ENCODE measurements around the gene NUP62CL.
"Not testable (repeated sequence)": the region's sequence is repeated elsewhere in the genome, so short reads cannot be mapped to it uniquely, and the experiment has no call there.

The NUP62CL gene

DNA sequence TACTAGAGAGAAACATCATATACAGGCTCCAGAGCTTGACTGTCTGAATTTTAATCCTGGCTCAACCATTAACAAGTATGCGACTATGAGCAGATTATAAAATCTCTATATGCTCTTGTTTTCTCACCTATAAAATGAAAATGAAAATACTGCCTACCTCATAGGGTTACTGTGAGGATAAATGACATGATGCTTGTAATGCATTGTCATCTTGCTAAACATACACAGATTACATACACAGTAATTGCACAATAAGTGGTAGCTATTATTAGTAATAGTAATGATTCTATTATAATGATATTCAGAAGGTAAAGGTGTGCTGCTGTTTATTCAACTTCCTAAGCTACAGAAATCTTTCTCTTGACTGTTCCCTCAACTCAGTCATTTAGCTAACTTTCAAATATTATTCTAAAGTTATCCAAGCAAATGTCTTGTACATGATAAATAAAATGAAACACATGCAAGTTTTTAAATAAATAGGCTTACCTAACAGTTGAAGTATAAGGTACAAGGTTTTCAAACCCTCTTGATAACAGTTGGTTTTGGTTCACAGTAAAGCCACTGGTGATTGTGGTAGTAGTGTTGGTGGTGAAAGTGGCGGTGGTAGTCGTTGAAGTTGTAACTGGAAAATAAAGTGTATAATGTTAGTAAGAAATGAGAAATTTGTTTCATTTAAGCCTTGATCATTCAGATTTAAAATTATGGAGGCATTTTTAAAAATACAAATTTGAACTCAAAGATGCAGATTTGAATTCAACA is 38.9 kb downstream of the NUP62CL start:
- DNase-seq (ENCODE audit: low spot score in 2 of 2): no peak
- Mint-ChIP-seq H3K4me1 (no peaks in the 10 kb centered on the region), H3K36me3 (no peaks in the 10 kb centered on the region), H3K27ac (no peak overlapping the region), H3K9me3 (no peaks in the 10 kb centered on the region), H3K4me3 (no peak overlapping the region)
- no peak for ATAC-seq

DNA sequence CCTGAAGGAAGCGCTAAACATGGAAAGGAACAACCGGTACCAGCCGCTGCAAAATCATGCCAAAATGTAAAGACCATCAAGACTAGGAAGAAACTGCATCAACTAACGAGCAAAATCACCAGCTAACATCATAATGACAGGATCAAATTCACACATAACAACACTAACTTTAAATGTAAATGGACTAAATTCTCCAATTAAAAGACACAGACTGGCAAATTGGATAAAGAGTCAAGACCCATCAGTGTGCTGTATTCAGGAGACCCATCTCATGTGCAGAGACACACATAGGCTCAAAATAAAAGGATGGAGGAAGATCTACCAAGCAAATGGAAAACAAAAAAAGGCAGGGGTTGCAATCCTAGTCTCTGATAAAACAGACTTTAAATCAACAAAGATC is 48.6 kb downstream of the NUP62CL start:
- not testable (repeated sequence) for H3K9me3 Mint-ChIP-seq; ATAC-seq; H3K27ac Mint-ChIP-seq; DNase-seq (ENCODE audit: low spot score in 2 of 2); H3K36me3 Mint-ChIP-seq; H3K4me1 Mint-ChIP-seq; H3K4me3 Mint-ChIP-seq

DNA sequence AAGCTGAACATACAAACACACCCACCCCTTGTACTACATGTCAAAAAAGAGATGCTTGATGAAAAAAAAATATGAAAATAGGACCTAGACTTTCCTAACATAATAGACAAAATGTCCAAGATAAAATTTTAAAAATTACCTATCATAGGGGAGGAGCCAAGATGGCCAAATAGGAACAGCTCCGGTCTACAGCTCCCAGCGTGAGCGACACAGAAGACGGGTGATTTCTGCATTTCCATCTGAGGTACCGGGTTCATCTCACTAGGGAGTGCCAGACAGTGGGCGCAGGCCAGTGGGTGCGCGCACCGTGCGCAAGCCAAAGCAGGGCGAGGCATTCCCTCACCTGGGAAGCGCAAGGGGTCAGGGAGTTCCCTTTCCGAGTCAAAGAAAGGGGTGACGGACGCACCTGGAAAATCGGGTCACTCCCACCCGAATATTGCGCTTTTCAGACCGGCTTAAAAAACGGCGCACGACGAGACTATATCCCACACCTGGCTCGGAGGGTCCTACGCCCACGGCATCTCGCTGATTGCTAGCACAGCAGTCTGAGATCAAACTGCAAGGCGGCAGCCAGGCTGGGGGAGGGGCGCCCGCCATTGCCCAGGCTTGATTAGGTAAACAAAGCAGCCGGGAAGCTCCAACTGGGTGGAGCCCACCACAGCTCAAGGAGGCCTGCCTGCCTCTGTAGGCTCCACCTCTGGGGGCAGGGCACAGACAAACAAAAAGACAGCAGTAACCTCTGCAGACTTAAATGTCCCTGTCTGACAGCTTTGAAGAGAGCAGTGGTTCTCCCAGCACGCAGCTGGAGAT is 50.4 kb downstream of the NUP62CL start:
- not testable (repeated sequence) for H3K36me3 Mint-ChIP-seq; DNase-seq (ENCODE audit: low spot score in 2 of 2); H3K27ac Mint-ChIP-seq; H3K4me1 Mint-ChIP-seq; H3K9me3 Mint-ChIP-seq; ATAC-seq
- H3K4me3 Mint-ChIP-seq: peak overlapping the region; percentile 59

DNA sequence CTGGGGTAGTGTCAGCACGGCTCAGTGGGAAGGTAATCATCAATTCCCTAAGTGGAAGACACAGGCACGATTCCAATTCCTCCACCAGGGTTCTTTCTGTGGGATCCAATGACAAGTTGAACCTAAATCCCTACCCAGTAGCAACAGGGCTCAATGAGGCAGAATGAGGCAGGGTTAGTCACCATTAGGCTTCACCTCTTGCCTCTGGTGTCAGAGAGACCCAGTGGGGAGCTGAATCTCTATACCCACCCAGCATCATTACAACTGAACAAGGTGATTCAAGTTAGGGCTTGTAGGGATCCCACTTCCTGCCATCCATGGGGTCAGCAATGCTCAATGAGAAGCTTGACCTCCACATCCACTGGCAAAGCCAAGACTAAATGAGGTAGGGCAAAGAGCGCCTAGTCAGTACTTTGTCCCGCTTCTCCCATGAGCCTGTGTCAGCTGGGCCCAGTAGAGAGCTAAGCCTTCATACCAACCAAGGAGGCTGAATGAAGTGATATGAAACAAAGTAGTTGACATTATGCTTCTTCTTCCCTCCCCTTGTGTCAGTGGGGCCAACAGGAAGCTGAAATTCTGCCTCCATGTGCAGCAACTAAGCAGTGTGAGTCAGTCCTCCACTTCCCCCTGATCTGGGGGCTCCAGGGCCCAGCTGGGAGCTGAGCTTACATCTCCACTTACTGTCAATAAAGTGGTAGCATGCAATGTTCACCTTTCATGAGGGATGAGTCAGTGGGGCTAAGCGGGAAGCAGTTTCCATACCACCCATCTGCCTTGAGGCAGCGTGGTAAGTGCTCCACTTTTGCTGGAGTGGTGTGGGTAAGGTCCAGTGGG is 51.2 kb downstream of the NUP62CL start:
- ATAC-seq (peak; percentile 71), DNase-seq (ENCODE audit: low spot score in 2 of 2) (no peak)
- H3K4me3 Mint-ChIP-seq: peak overlapping the region; percentile 59
- H3K27ac Mint-ChIP-seq: no peak overlapping the region
- H3K4me1 Mint-ChIP-seq: no peaks in the 10 kb centered on the region
- H3K9me3 Mint-ChIP-seq: no peaks in the 10 kb centered on the region
- no peaks in the 10 kb centered on the region for H3K36me3 Mint-ChIP-seq

DNA sequence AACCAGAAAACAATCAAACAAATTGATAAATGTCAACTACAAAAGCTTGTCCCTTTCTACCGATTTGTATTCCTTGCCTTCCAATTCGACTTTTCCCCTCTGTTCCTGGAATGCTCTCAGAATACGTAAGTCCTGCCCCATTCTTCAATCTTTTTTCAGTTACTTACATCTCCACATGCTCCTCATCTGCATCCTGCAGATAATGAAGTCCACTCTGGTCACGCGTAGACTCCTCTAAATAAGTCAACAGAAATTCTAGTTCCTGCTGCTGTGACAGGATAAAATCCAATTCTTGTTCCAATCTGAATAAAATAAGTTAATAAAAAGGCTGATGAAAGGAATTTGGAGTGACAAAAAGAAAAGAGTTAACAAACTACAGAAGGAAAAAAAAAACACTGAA is 53.2 kb downstream of the NUP62CL start:
- H3K9me3 Mint-ChIP-seq: no peaks in the 10 kb centered on the region
- DNase-seq (ENCODE audit: low spot score in 2 of 2): no peak
- H3K27ac Mint-ChIP-seq: no peak overlapping the region
- no peak overlapping the region for H3K4me3 Mint-ChIP-seq
- no peaks in the 10 kb centered on the region for H3K36me3 Mint-ChIP-seq
- no peak for ATAC-seq
- no peaks in the 10 kb centered on the region for H3K4me1 Mint-ChIP-seq

DNA sequence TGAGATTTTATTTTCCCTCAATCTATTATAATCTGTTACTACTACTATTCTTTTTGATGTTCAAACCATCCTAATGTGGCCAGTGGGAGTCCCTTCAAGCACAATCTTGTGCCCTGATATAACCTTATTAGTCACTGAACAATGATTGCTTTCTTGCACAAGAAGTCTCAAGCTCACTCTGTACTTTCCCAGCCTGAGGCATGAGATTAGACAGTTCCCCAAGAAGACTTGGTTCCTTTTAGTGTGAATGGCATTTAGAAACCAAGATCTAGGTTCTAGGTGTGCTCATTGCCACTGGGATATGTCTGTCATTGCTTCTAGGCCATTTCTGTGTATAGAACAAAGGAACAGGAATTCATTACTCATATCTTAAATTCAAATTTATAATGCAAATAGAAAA is 59.6 kb downstream of the NUP62CL start:
- no peak for DNase-seq (ENCODE audit: low spot score in 2 of 2)
- ATAC-seq: no peak
- no peak overlapping the region for H3K27ac Mint-ChIP-seq

DNA sequence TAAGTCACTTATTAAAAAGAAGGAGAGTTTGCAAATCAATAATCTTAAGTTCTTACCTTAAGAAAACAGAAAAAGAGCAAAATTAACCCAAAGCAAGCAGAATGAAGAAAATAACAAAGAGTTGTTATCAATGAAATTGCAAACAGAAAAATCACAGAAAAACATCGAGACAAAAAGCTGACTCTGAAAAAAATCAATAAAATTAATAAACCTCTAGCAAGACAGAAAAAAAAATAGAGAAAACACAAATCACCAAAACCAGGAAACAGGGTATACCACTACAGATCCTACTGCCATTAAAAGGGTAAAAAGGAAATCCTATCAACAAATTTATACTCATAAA is 70.3 kb downstream of the NUP62CL start:
- no peak overlapping the region for H3K4me3 Mint-ChIP-seq
- DNase-seq (ENCODE audit: low spot score in 2 of 2) (no peak), ATAC-seq (no peak)
- peaks cover 6% of the 10 kb centered on the region for H3K4me1 Mint-ChIP-seq
- H3K36me3 Mint-ChIP-seq: no peaks in the 10 kb centered on the region
- no peaks in the 10 kb centered on the region for H3K9me3 Mint-ChIP-seq
- no peak overlapping the region for H3K27ac Mint-ChIP-seq

More for the DNA sequence above, 59.6 kb downstream of the NUP62CL start:
- H3K36me3 Mint-ChIP-seq: no peaks in the 10 kb centered on the region
- no peak overlapping the region for H3K4me3 Mint-ChIP-seq
- H3K4me1 Mint-ChIP-seq: no peaks in the 10 kb centered on the region
- no peaks in the 10 kb centered on the region for H3K9me3 Mint-ChIP-seq

DNA sequence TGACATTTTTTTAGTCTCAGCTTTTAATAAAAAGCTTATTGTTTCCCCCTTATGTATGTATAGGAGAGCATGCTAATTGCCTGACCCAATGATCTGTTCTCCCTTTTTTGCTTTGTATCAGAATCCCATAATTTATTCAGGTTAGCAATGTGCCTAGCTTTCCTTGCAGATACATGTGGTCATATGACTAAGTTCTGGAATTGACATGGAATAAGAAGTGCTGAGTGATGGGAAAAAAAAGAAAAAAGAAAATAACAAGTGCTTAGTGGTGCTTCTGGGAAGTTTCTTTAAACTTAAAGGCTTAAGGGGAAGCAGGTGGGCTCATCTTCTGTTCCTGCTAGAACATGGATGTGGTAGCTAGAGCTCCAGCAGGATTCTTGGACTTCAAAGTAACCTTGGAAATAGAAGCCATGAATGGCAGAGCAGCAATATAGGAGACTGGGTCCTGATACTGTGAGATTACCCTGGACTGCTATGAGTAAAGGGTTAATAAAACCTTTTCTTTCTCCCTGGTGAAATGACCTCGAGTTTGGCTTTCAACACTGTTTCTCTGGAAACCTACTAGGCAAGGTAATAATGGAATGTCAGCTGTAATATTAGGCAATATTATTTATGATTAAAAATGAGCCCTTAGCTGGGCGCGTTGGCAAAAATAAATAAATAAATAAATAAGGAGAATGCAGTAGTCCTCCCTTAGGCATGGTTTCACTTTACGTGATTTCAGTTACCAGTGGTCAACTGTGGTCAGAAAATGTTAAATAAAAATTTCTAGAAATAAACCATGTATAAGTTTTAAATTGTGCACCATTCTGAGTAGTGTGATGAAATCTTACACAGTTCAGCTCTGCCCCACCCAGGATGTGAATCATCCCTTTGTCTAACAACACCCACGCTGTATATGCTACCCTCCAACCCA is 70.9 kb downstream of the NUP62CL start:
- Mint-ChIP-seq H3K4me3 (no peak overlapping the region), H3K9me3 (no peaks in the 10 kb centered on the region), H3K4me1 (peaks cover 6% of the 10 kb centered on the region), H3K36me3 (no peaks in the 10 kb centered on the region), H3K27ac (no peak overlapping the region)
- no peak for DNase-seq (ENCODE audit: low spot score in 2 of 2)
- ATAC-seq: peak; percentile 75

DNA sequence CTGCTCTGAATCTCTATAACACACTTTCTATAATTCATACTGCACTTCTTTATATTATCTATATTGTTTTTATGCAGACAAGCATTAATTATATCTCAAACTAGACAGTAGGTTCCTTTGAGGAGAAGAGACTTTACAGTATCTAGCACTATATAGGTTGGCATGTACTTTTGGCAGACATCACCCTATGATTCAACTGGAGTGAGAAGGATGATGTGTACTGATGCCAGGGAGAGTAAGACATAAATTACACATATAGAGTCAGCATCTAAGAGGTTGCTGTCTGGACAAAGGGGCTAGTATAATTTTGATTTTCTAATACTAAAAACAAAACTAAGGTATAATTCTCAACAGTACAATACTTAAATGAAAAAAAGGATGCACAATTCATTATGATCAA is 82.5 kb downstream of the NUP62CL start:
- no peaks in the 10 kb centered on the region for H3K9me3 Mint-ChIP-seq
- no peak overlapping the region for H3K27ac Mint-ChIP-seq
- no peak overlapping the region for H3K4me3 Mint-ChIP-seq
- ATAC-seq (no peak), DNase-seq (ENCODE audit: low spot score in 2 of 2) (no peak)
- no peaks in the 10 kb centered on the region for H3K36me3 Mint-ChIP-seq
- H3K4me1 Mint-ChIP-seq: no peaks in the 10 kb centered on the region

DNA sequence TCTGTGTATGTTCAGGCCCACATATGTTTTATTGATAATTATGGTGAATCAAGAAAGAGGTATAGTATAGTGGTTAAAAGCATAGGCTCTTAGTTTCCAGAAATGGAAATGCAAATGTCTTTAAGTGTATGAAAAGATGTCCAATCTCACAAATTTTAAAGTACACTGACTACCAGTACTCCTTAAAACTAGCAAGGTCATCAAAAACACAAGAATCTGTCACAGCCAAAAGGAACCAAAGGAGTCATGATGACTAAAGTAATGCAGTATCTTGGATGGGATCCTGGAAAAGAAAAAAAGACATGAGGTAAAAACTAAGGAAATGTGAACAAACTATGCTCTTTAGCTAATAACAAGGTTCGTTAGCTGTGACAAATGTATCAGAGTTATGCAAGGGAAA is 87.0 kb downstream of the NUP62CL start:
- Mint-ChIP-seq H3K36me3 (peaks cover 20% of the 10 kb centered on the region), H3K4me3 (peak overlapping the region; percentile 95), H3K4me1 (peaks cover 24% of the 10 kb centered on the region), H3K27ac (peak overlapping the region; percentile 96), H3K9me3 (no peaks in the 10 kb centered on the region)
- DNase-seq (ENCODE audit: low spot score in 2 of 2) (no peak), ATAC-seq (no peak)

DNA sequence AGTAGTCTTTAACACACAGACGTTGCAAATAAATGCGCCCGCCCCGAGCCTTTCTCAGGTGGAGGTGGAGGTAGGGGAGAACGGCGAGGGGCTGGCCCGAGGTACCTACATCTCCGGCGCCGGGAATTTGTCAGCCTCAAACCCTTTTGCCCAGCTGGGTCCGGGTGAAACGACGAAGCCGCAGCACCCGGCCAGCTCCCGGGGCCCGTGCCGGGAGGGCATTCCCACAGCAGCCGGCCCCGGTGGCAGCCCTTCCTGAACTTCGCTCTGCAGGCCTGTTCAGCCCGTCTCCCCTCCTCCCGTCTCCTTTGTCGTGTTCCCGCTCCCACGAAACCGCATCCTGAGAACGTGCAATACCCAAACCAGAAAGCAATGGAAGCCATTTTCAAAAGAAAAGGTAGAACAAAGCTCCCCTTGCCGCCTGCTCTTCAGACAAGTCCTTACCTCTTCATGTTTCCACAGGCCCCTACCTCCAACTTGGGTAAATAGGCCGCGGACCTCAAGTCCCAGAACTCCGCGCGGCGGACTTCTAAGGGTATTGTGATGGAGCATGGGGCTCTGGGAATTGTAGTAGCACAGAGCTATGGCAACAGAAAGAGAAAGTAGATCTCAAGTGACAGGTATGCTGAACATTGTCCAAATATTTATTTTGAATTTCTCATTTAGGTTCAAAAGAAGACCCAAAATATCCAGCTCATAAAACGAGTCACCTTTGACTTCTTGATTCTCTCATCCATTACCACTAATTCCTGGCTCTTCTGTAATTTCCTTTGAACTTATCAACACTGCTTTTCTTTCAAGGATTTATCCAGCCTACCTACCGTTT is 87.7 kb downstream of the NUP62CL start, which contains the start of gene RBM41:
RBM41 (minus strand) TSS at position 501 of the 826 bp plus-strand sequence; CDS start at position 452, 49 bp downstream.
- no peaks in the 10 kb centered on the region for H3K9me3 Mint-ChIP-seq
- ATAC-seq (peak; percentile 100), DNase-seq (ENCODE audit: low spot score in 2 of 2) (peak; percentile 14 to 67)
- peak within 1 kb of the TSS; percentile 95 for H3K4me3 Mint-ChIP-seq
- H3K4me1 Mint-ChIP-seq: peaks cover 31% of the 10 kb centered on the region
- peak within 1 kb of the TSS; percentile 96 for H3K27ac Mint-ChIP-seq
- H3K36me3 Mint-ChIP-seq: peaks cover 28% of the 10 kb centered on the region

DNA sequence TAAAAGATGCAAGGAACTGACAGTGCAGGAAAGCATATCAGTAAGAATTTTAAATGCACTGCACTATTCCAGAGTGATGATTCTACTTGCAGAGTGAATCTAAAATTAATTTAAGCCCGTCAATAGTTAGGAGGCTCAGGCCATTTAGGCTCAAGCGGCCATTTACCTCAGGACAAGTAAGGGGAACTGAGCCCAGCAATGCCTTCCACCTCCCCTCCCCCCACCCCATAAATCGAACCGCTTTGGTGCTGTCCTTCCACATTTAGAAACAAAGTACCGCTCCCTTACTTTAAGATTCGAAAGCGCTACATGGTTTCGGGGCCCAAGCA is 88.3 kb downstream of the NUP62CL start:
- Mint-ChIP-seq H3K4me1 (peaks cover 32% of the 10 kb centered on the region), H3K9me3 (no peaks in the 10 kb centered on the region), H3K27ac (peak overlapping the region; percentile 96), H3K4me3 (peak overlapping the region; percentile 95), H3K36me3 (peaks cover 34% of the 10 kb centered on the region)
- DNase-seq (ENCODE audit: low spot score in 2 of 2) (no peak), ATAC-seq (no peak)

DNA sequence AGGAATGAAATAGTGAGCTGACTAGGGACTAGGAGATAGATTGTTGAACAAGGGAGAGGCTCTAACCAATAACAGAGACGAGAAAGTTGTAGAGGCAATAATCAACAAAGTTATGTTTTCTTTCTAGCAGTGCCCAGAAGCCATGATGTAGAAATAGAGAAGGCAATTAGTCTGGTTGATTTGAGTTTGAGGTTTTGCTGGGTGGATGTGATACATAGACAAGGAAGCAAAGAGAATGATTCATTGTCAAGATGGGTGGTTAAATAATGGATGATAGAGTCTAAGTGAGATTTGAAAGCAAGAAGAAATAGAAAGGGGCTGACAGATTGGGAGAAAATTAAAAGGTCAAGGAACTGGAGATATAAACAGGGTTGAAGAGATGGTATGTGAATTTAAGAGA is 98.8 kb downstream of the NUP62CL start:
- no peak overlapping the region for H3K4me3 Mint-ChIP-seq
- no peak for DNase-seq (ENCODE audit: low spot score in 2 of 2)
- H3K4me1 Mint-ChIP-seq: peaks cover 18% of the 10 kb centered on the region
- H3K36me3 Mint-ChIP-seq: peaks cover 36% of the 10 kb centered on the region
- peak overlapping the region; percentile 9 for H3K27ac Mint-ChIP-seq
- peak; percentile 55 for ATAC-seq
- H3K9me3 Mint-ChIP-seq: peaks cover 2% of the 10 kb centered on the region

DNA sequence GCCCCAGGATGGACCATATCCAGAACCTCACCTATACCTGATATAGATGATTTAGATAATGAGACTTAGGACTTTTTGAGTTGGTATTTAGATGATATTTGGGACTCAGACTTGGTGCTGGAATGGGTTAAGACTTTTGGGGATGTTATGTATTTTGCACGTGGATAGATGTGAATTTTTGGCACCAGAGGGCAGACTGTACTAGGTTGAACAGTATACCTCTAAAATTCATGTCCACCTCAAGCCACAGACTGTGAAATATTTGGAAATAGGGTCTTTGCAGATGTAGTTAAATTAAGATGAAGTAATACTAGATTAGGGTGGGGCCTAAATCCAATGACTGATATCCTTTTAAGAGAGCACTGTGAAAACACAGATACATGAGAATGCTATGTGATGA is 103.3 kb downstream of the NUP62CL start:
- no peak for DNase-seq (ENCODE audit: low spot score in 2 of 2)
- H3K4me1 Mint-ChIP-seq: peaks cover 15% of the 10 kb centered on the region
- H3K27ac Mint-ChIP-seq: no peak overlapping the region
- no peak overlapping the region for H3K4me3 Mint-ChIP-seq
- H3K36me3 Mint-ChIP-seq: peaks cover 24% of the 10 kb centered on the region
- no peak for ATAC-seq
- H3K9me3 Mint-ChIP-seq: peaks cover 2% of the 10 kb centered on the region

All from stimulated activated effector memory CD8-positive, alpha-beta T cell treated with anti-CD3 and anti-CD28 coated beads, Interleukin-12 subunit alpha, Interleukin-12 subunit beta, amount 100 ng/mL, for 72 hours (primary cell).